A549 (cell line): ENCODE measurements around the gene SH2D4B. TPM values are rescaled to one million over a fixed set of nuclear protein-coding genes. Genes with fewer than 3 reads are reported as not detected.

Source experiments
- ATAC-seq, 2 experiments: fragments of 200-7000 bp in 1 of 2; fragments of >200 bp in 1 of 2; cut with Nextera tagmentation in 1 of 2; cut with Tn5 transposase in 1 of 2; 3 replicates each; pipeline versions ENCODE4 v1.8.0 to v1.9.1; 2018 to 2020; ENCODE audit warnings: mild to moderate bottlenecking in 1 of 2, moderate library complexity in 1 of 2
- CTCF ChIA-PET: fragments of 300-600 bp; sonication (Branson Sonifier 250); formaldehyde crosslinking; extraction: SDS; loops from one replicate; lab custom pipeline; 2021; ENCODE audit warnings: antibody characterized with exemption, inconsistent platforms; lab: Yijun Ruan, JAX
- POLR2A ChIA-PET: fragments of 350-600 bp; formaldehyde crosslinking; extraction: SDS; loops from one replicate; lab custom pipeline; 2021; ENCODE audit warnings: antibody characterized with exemption, inconsistent platforms; lab: Yijun Ruan, JAX
- DNase-seq, 2 experiments: peaks; one replicate each; pipeline versions ENCODE4 v3.0.0 to v3.0.0-alpha.2; 2011 to 2016; ENCODE audit warnings: low read depth in 1 of 2, low spot score in 1 of 2
- FAIRE-seq: peaks from 2 replicates; lab custom pipeline; 2011; peaks lifted over from hg19 to GRCh38; lab: Jason Lieb, UNC
- H3K27ac ChIP-seq, 2 experiments: fragments of >200 bp; sonication (Bioruptor Twin); formaldehyde crosslinking; 3 replicates each; pipeline ENCODE4 v1.5.1; 2016 to 2017
- H3K4me1 ChIP-seq: fragments of >200 bp; sonication (Bioruptor Twin); formaldehyde crosslinking; 3 replicates; pipeline ENCODE4 v1.6.1; 2016
- H3K4me2 ChIP-seq: fragments of >200 bp; sonication (Bioruptor Twin); formaldehyde crosslinking; 3 replicates; pipeline ENCODE4 v1.6.1; 2016
- H3K4me3 ChIP-seq: fragments of >200 bp; sonication (Bioruptor Twin); formaldehyde crosslinking; 3 replicates; pipeline ENCODE4 v1.5.1; 2016
- H3K9me3 ChIP-seq: fragments of >200 bp; sonication (Bioruptor Twin); formaldehyde crosslinking; 3 replicates; pipeline ENCODE4 v1.6.1; 2016
- BCL3 ChIP-seq: fragments of >200 bp; sonication (Bioruptor Twin); formaldehyde crosslinking; IDR thresholded peaks from 3 replicates; pipeline ENCODE4 v1.6.1; 2016
- CBX2 ChIP-seq: fragments of 200-600 bp; sonication (generic); IDR thresholded peaks from 2 replicates; pipeline ENCODE4 v1.6.1; 2016; ENCODE audit warnings: low read depth, mild to moderate bottlenecking, borderline replicate concordance
- CBX8 ChIP-seq: fragments of 200-600 bp; sonication (generic); IDR thresholded peaks from 2 replicates; pipeline ENCODE4 v1.6.1; 2016
- CHD2 ChIP-seq: fragments of 150-350 bp; IDR thresholded peaks from 2 replicates; pipeline ENCODE4 v1.6.1; 2014; ENCODE audit warnings: low read length; ENCODE audit not compliant: partially characterized antibody
- CHD4 ChIP-seq: fragments of 200-600 bp; sonication (generic); IDR thresholded peaks from 2 replicates; pipeline ENCODE4 v1.6.1; 2016; ENCODE audit warnings: antibody characterized with exemption, mild to moderate bottlenecking, borderline replicate concordance
- EHMT2 ChIP-seq: fragments of 200-600 bp; sonication (generic); IDR thresholded peaks from 2 replicates; pipeline ENCODE4 v1.6.1; 2016; ENCODE audit warnings: antibody characterized with exemption, low read depth, mild to moderate bottlenecking, moderate library complexity
- EP300 ChIP-seq, 2 experiments: fragments of >200 bp; sonication (Bioruptor Twin); formaldehyde crosslinking; IDR thresholded peaks; 2 replicates in 1 of 2; 3 replicates in 1 of 2; pipeline ENCODE4 v1.6.1; 2016 to 2017
- HMGXB4 ChIP-seq: fragments of 250-450 bp; sonication (Bioruptor Pico); IDR thresholded peaks from 2 replicates; pipeline ENCODE4 v1.5.0; 2021; ENCODE audit warnings: mild to moderate bottlenecking, moderate library complexity, borderline replicate concordance
- KDM5A ChIP-seq: fragments of 200-600 bp; sonication (generic); IDR thresholded peaks from 2 replicates; pipeline ENCODE4 v1.6.1; 2016; ENCODE audit warnings: antibody characterized with exemption, mild to moderate bottlenecking
- MAZ ChIP-seq: fragments of 150-350 bp; IDR thresholded peaks from 2 replicates; pipeline ENCODE4 v1.6.1; 2014; ENCODE audit warnings: antibody characterized with exemption, low read depth, low read length, borderline replicate concordance
- MYC ChIP-seq: IDR thresholded peaks from 2 replicates; pipeline ENCODE4 v1.6.1; 2012; ENCODE audit warnings: mild to moderate bottlenecking, inconsistent platforms, low read length, improper control_type of control experiment, borderline replicate concordance
- NFE2L2 ChIP-seq: fragments of 150-350 bp; conservative IDR thresholded peaks from 2 replicates; pipeline ENCODE4 v1.6.1; 2014; ENCODE audit warnings: low read length
- NPAS2 ChIP-seq: fragments of 250-450 bp; sonication (Bioruptor Pico); IDR thresholded peaks from 2 replicates; pipeline ENCODE4 v1.8.0; 2022; ENCODE audit warnings: mild to moderate bottlenecking, moderate library complexity, borderline replicate concordance
- NR3C1 ChIP-seq: fragments of >200 bp; sonication (Bioruptor Twin); formaldehyde crosslinking; IDR thresholded peaks from 3 replicates; pipeline ENCODE4 v1.6.1; 2017
- PHF8 ChIP-seq: fragments of 200-600 bp; sonication (generic); IDR thresholded peaks from 2 replicates; pipeline ENCODE4 v1.6.1; 2016; ENCODE audit warnings: low read depth, mild to moderate bottlenecking, antibody characterized with exemption, moderate library complexity, borderline replicate concordance
- POLR2A ChIP-seq: IDR thresholded peaks from 2 replicates; pipeline ENCODE4 v1.6.1; 2012; ENCODE audit warnings: mild to moderate bottlenecking, low read length
- RAD21 ChIP-seq, 2 experiments: fragments of >200 bp in 1 of 2; sonication (Bioruptor Twin) in 1 of 2; formaldehyde crosslinking in 1 of 2; IDR thresholded peaks in 1 of 2; conservative IDR thresholded peaks in 1 of 2; 2 replicates in 1 of 2; 3 replicates in 1 of 2; pipeline ENCODE4 v1.6.1; 2012 to 2018; ENCODE audit warnings: inconsistent platforms in 1 of 2
- RARB ChIP-seq: fragments of 250-450 bp; sonication (Bioruptor Pico); IDR thresholded peaks from 2 replicates; pipeline ENCODE4 v1.8.0; 2021; ENCODE audit warnings: mild to moderate bottlenecking, moderate library complexity
- RCOR1 ChIP-seq: fragments of 150-350 bp; IDR thresholded peaks from 2 replicates; pipeline ENCODE4 v1.6.1; 2014; ENCODE audit warnings: antibody characterized with exemption, low read length, low read depth
- RNF2 ChIP-seq: fragments of 200-600 bp; sonication (generic); IDR thresholded peaks from 2 replicates; pipeline ENCODE4 v1.6.1; 2016; ENCODE audit warnings: low read depth, mild to moderate bottlenecking, antibody characterized with exemption, moderate library complexity, borderline replicate concordance
- SMC3 ChIP-seq: fragments of >200 bp; sonication (Bioruptor Twin); formaldehyde crosslinking; IDR thresholded peaks from 3 replicates; pipeline ENCODE4 v1.6.1; 2018; ENCODE audit warnings: inconsistent platforms
- TP53 ChIP-seq: fragments of 250-450 bp; sonication (Bioruptor Pico); IDR thresholded peaks from 2 replicates; pipeline ENCODE4 v1.5.0; 2021; ENCODE audit warnings: mild to moderate bottlenecking, moderate library complexity
- ZNF302 ChIP-seq: fragments of 250-450 bp; sonication (Bioruptor Pico); IDR thresholded peaks from 2 replicates; pipeline ENCODE4 v1.9.0; 2021; ENCODE audit warnings: inconsistent platforms, mild to moderate bottlenecking, moderate library complexity
- WGBS: methylation state at CpG from one replicate; pipeline ENCODE4 v1.1.6; 2017; ENCODE audit errors: missing lambda C conversion rate; 5-methylcytosine and 5-hydroxymethylcytosine counted together
- polyA plus RNA-seq, 4 experiments: library from polyadenylated mRNA; depleted of rRNA in 3 of 4; stranded (reverse); fragments of >200 nt; fragmentation: RNase III in 1 of 4; extraction: RNeasy Plus Mini Kit Qiagen cat#74134 plus additional on column Dnase treatment in 1 of 4; gene quantifications; 2 replicates in 3 of 4; 3 replicates in 1 of 4; pipeline ENCODE4 v1.2.3, GENCODE V29; 2011 to 2017
- TF ChIP-seq, protein P1 (sequence below): fragments of 150-350 bp; IDR thresholded peaks from 2 replicates; pipeline ENCODE4 v1.6.1; 2014; ENCODE audit warnings: low read depth, mild to moderate bottlenecking, low read length
- TF ChIP-seq, protein P2 (sequence below): fragments of 250-450 bp; sonication (Bioruptor Pico); IDR thresholded peaks from 2 replicates; pipeline ENCODE4 v1.5.0; 2020; ENCODE audit warnings: low read depth, mild to moderate bottlenecking, moderate library complexity
- TF ChIP-seq, protein P3 (sequence below): IDR thresholded peaks from 2 replicates; pipeline ENCODE4 v1.6.1; 2012
- TF ChIP-seq, protein P4 (sequence below): fragments of >200 bp; sonication (Bioruptor Twin); formaldehyde crosslinking; IDR thresholded peaks from 2 replicates; pipeline ENCODE4 v1.6.1; 2016

Gene SH2D4B
- polyA plus RNA-seq, 2 of the 4 experiments (the other 2 are of a cell fraction): 0.01 to 0.12 TPM

GRCh38 chr10:80530251-80530650 lies 7.5 kb upstream of the SH2D4B start (continued):
- no peak for TF ChIP-seq HMGXB4 (CRISPR knock-in tag)
- peak; percentile 87 for TF ChIP-seq SMC3
- no peak for TF ChIP-seq MYC
- TF ChIP-seq TP53 (CRISPR knock-in tag): no peak
- no peak for TF ChIP-seq BCL3
- TF ChIP-seq EHMT2: no peak
- no peak for TF ChIP-seq CHD4
- TF ChIP-seq KDM5A: no peak
- no peak for TF ChIP-seq PHF8
- no peak for TF ChIP-seq CBX2
- TF ChIP-seq, protein P1, sequence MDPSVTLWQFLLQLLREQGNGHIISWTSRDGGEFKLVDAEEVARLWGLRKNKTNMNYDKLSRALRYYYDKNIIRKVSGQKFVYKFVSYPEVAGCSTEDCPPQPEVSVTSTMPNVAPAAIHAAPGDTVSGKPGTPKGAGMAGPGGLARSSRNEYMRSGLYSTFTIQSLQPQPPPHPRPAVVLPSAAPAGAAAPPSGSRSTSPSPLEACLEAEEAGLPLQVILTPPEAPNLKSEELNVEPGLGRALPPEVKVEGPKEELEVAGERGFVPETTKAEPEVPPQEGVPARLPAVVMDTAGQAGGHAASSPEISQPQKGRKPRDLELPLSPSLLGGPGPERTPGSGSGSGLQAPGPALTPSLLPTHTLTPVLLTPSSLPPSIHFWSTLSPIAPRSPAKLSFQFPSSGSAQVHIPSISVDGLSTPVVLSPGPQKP: no peak
- peak in 1 of 2 experiments; percentile 66; a peak in 1 of 5 replicates for TF ChIP-seq EP300 (IDR thresholded peaks at IDR 0.05)
- TF ChIP-seq NFE2L2: no peak

DNA sequence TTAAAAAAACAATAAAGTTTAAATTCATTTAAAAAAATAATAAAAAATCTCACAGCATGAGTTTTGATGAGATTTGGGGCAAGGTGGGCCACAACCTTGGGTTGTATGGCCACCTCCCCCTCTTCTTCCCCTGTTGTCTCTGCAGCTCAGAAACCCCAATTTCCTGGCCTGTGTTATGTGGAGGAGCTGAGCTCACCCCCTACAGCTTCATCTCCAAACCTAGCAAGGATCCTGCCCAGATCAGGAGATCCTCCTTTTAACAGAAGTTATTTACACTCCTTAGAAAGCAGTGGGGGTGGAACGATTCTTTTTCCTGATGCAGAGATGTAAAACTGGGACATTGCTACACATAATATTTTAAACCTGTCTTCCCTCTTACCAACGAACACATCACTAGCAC lies 6.9 kb upstream of the SH2D4B start:
- Histone ChIP-seq H3K4me2 (peak overlapping the region; percentile 50), H3K9me3 (no peaks in the 10 kb centered on the region), H3K4me3 (no peak overlapping the region), H3K27ac (peak overlapping the region; percentile 72 to 76), H3K4me1 (peaks cover 62% of the 10 kb centered on the region)
- FAIRE-seq (no peak), ATAC-seq (no peak), DNase-seq (no peak)
- POLR2A ChIA-PET: no interaction called here
- WGBS: 36% methylated on average over 2 of the region's 2 CpGs
- TF ChIP-seq, protein P2, sequence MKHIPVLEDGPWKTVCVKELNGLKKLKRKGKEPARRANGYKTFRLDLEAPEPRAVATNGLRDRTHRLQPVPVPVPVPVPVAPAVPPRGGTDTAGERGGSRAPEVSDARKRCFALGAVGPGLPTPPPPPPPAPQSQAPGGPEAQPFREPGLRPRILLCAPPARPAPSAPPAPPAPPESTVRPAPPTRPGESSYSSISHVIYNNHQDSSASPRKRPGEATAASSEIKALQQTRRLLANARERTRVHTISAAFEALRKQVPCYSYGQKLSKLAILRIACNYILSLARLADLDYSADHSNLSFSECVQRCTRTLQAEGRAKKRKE (CRISPR knock-in tag): no peak
- no peak for TF ChIP-seq MYC
- TF ChIP-seq RARB (CRISPR knock-in tag): no peak
- no peak for TF ChIP-seq SMC3
- no peak for TF ChIP-seq RCOR1
- no peak for TF ChIP-seq RAD21 (conservative IDR thresholded peaks at IDR 0.05 in 1 of 2, IDR thresholded peaks at IDR 0.05 in 1 of 2)
- TF ChIP-seq NR3C1: no peak
- no peak for TF ChIP-seq ZNF302 (CRISPR knock-in tag)
- TF ChIP-seq NPAS2 (CRISPR knock-in tag): no peak
- no peak for TF ChIP-seq KDM5A
- no peak for TF ChIP-seq POLR2A
- no peak for TF ChIP-seq CHD2
- TF ChIP-seq, protein P3, sequence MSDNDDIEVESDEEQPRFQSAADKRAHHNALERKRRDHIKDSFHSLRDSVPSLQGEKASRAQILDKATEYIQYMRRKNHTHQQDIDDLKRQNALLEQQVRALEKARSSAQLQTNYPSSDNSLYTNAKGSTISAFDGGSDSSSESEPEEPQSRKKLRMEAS: no peak
- TF ChIP-seq, protein P4, sequence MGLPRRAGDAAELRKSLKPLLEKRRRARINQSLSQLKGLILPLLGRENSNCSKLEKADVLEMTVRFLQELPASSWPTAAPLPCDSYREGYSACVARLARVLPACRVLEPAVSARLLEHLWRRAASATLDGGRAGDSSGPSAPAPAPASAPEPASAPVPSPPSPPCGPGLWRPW: no peak
- no peak for TF ChIP-seq MAZ
- no peak for TF ChIP-seq CBX8
- TF ChIP-seq CBX2: no peak
- no peak for TF ChIP-seq RNF2
- CTCF ChIA-PET: interaction anchor here (1.0 to 9.3 kb wide), 6 partner anchors 22 to 148 kb away, joined by 3 to 81 read pairs (median 5); no protein-coding TSS in a partner anchor
